Smooth muscle cell (in vitro differentiated cells): Measurements from ENCODE around the gene PSORS1C1. TPM values are rescaled to one million over a fixed set of nuclear protein-coding genes. Genes with fewer than 3 reads are reported as not detected.

Experiments used
- DNase-seq: peaks from one replicate; lab custom pipeline; 2025; ENCODE audit not compliant: unreplicated experiment; lab: John Stamatoyannopoulos, UW
- H2AFZ ChIP-seq: fragments of 200-600 bp; sonication (generic); 2 replicates; pipeline ENCODE4 v1.6.0; 2016; ENCODE audit warnings: antibody characterized with exemption, low read depth, mild to moderate bottlenecking
- H3F3A ChIP-seq: fragments of 200-600 bp; sonication (generic); 2 replicates; pipeline ENCODE4 v1.6.0; 2017; ENCODE audit warnings: antibody characterized with exemption, low read depth
- H3K27ac ChIP-seq: fragments of 200-600 bp; sonication (generic); 2 replicates; pipeline ENCODE4 v1.5.1; 2016; ENCODE audit warnings: low read depth, mild to moderate bottlenecking
- H3K27me3 ChIP-seq: fragments of 200-600 bp; sonication (generic); 2 replicates; pipeline ENCODE4 v1.6.1; 2016; ENCODE audit warnings: low read depth, mild to moderate bottlenecking
- H3K36me3 ChIP-seq: fragments of 200-600 bp; sonication (generic); 2 replicates; pipeline ENCODE4 v1.5.1; 2016; ENCODE audit warnings: low read depth
- H3K4me1 ChIP-seq: fragments of 200-600 bp; sonication (generic); 2 replicates; pipeline ENCODE4 v1.5.1; 2016; ENCODE audit warnings: low read depth
- H3K4me2 ChIP-seq: fragments of 200-600 bp; sonication (generic); 2 replicates; pipeline ENCODE4 v1.6.0; 2016; ENCODE audit warnings: mild to moderate bottlenecking
- H3K4me3 ChIP-seq: fragments of 200-600 bp; sonication (generic); 2 replicates; pipeline ENCODE4 v1.5.1; 2016; ENCODE audit warnings: mild to moderate bottlenecking
- H3K79me2 ChIP-seq: fragments of 200-600 bp; sonication (generic); 2 replicates; pipeline ENCODE4 v1.6.0; 2016; ENCODE audit warnings: low read depth, mild to moderate bottlenecking
- H3K9ac ChIP-seq: fragments of 200-600 bp; sonication (generic); 2 replicates; pipeline ENCODE4 v1.6.0; 2016; ENCODE audit warnings: low read depth
- H3K9me3 ChIP-seq: fragments of 200-600 bp; sonication (generic); replicated peaks from 2 replicates; pipeline ENCODE4 v1.5.1; 2016; ENCODE audit warnings: low read depth
- H4K20me1 ChIP-seq: fragments of 200-600 bp; sonication (generic); 2 replicates; pipeline ENCODE4 v1.6.0; 2016; ENCODE audit warnings: low read depth
- CTCF ChIP-seq: fragments of 200-600 bp; sonication (generic); IDR thresholded peaks from 2 replicates; pipeline ENCODE4 v1.5.1; 2017; ENCODE audit warnings: borderline replicate concordance, mild to moderate bottlenecking, antibody characterized with exemption; ENCODE audit not compliant: insufficient read depth, poor library complexity, severe bottlenecking
- WGBS: methylation state at CpG from one replicate; pipeline ENCODE4 v1.1.7; 2016; ENCODE audit warnings: low lambda C conversion rate; 5-methylcytosine and 5-hydroxymethylcytosine counted together
- polyA plus RNA-seq: library from polyadenylated mRNA; unstranded; fragments of >200 nt; fragmentation: Nextera tagmentation; extraction: Ambion mirVana; gene quantifications from 2 replicates; pipeline ENCODE4 v1.2.1, GENCODE V29; 2016
- total RNA-seq: library from RNA; depleted of rRNA; stranded (reverse); fragments of >200 nt; gene quantifications from 2 replicates; pipeline ENCODE4 v1.2.3, GENCODE V29; 2014

Gene PSORS1C1
- total and polyA plus RNA-seq, 2 experiments from 2014 or later, result 2.1 to 6.5 TPM

GRCh38 chr6:31113861-31114540, 599 bp upstream of the PSORS1C1 start:
- Histone ChIP-seq H3K4me2 (peak overlapping the region; percentile 77), H3K4me3 (no peak overlapping the region), H3K79me2 (no peaks in the 10 kb centered on the region), H3K27ac (peak overlapping the region; percentile 86), H2AFZ (no peak overlapping the region), H4K20me1 (no peaks in the 10 kb centered on the region), H3K36me3 (no peaks in the 10 kb centered on the region), H3F3A (peaks cover 8% of the 10 kb centered on the region), H3K4me1 (peaks cover 24% of the 10 kb centered on the region), H3K9me3 (no peaks in the 10 kb centered on the region), H3K9ac (no peak overlapping the region), H3K27me3 (no peaks in the 10 kb centered on the region)
- WGBS, result 32% methylated on average over 7 of the region's 7 CpGs
- TF ChIP-seq CTCF, result no peak
- DNase-seq, result no peak

GRCh38 chr6:31114970-31115849, 610 bp downstream of the PSORS1C1 start:
- Histone ChIP-seq H3K27me3 (no peaks in the 10 kb centered on the region), H3K4me1 (peaks cover 23% of the 10 kb centered on the region), H4K20me1 (no peaks in the 10 kb centered on the region), H3K4me2 (peak overlapping the region; percentile 77), H2AFZ (peak overlapping the region; percentile 63), H3K9me3 (no peaks in the 10 kb centered on the region), H3K4me3 (peak overlapping the region; percentile 41), H3K9ac (peak overlapping the region; percentile 60), H3K79me2 (no peaks in the 10 kb centered on the region), H3K36me3 (no peaks in the 10 kb centered on the region), H3F3A (peaks cover 8% of the 10 kb centered on the region), H3K27ac (peak overlapping the region; percentile 86)
- WGBS, result 74% methylated on average over 8 of the region's 9 CpGs
- no peak for DNase-seq
- TF ChIP-seq CTCF, result no peak

GRCh38 chr6:31115941-31116560, 1.5 kb downstream of the PSORS1C1 start:
- Histone ChIP-seq H3K79me2 (no peaks in the 10 kb centered on the region), H3K4me3 (no peak overlapping the region), H3K9me3 (no peaks in the 10 kb centered on the region), H3K4me1 (peaks cover 14% of the 10 kb centered on the region), H2AFZ (no peak overlapping the region), H3K9ac (no peak overlapping the region), H3K27me3 (no peaks in the 10 kb centered on the region), H3F3A (peaks cover 8% of the 10 kb centered on the region), H3K36me3 (no peaks in the 10 kb centered on the region), H3K4me2 (no peak overlapping the region), H4K20me1 (no peaks in the 10 kb centered on the region), H3K27ac (no peak overlapping the region)
- no peak for TF ChIP-seq CTCF
- WGBS, result 98% methylated on average over 12 of the region's 12 CpGs
- no peak for DNase-seq
